ENCODE measurements around the gene SUMF1. TPM values are rescaled to one million over a fixed set of nuclear protein-coding genes. Genes with fewer than 3 reads are reported as not detected.

SUMF1 gene
- total RNA-seq, 4 donors from 2014 or later: 28.7 to 49.0 (median 41.6) TPM

DNA sequence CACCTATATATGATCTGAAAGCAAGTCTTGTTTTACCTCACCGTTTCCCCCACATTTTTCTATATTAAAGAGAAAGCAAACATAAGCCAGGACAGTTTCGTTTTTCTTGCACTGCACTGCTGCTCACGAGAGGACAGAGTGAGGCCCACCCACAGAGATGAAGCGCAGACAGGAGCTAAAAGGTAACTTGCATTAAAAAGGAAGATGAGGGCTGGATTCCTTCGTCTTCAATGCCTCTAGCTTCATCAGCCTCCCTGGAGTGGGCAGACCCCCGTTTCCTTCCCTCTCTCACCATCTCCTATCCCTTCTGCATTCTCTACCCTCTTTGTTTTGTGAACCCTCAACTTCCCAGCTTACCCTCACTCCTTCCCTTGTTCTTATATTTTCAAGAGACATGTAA lies 18.9 kb downstream of the SUMF1 start:
- H3K4me3 ChIP-seq: no peak overlapping the region
- 81% methylated on average over 6 of the region's 6 CpGs for WGBS
- intact Hi-C loops (cut with DNase I): no loop called here

DNA sequence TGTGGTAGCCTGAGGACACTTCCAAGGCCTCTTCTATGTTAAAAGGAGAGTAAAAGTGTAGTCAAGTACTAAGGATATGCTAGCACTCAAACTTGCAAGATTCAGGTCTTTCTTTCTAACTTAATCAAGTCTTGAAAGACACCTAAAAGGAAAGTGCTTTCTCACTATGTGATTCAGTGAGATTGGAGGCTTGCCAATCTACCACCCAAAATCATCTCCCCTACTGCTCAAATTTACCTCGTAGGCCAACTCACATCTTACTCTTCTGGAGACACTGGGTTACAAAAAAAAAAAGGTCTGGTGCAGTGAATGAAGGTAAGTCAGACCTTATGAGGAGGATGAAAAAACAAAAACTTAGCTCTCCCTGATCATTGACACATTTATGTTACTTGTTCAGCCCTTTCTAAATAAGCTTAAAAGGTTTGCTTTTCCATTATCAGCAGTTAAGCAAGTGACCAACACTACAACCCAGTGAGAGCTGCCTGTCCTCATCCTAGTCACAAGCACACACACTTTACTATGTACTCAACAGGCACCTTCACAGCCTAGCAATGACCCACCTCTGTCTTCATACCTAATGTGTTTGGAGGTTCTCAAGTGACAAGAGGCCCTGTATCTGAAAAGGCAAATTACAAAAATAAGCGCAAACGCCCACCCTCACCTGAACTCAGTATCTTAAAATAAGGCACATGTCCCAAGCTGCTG lies 19.6 kb downstream of the SUMF1 start:
- no peak for DNase-seq (ENCODE audit: extremely low spot score)
- WGBS: 85% methylated on average over 3 of the region's 3 CpGs
- Histone ChIP-seq H3K4me1 (no peaks in the 10 kb centered on the region), H3K9me3 (no peaks in the 10 kb centered on the region), H3K36me3 (peaks cover 0 to 78% (median 39%) of the 10 kb centered on the region in 4 donors), H3K4me3 (no peak overlapping the region), H3K27ac (replicated peaks in 1 of 4) (no peak overlapping the region), H3K27me3 (no peaks in the 10 kb centered on the region)
- TF ChIP-seq POLR2AphosphoS5 (IDR thresholded peaks at IDR 0.05) (no peak), POLR2A (IDR thresholded peaks at IDR 0.05; ENCODE audit: low read depth) (no peak)
- TF ChIP-seq, protein P1, sequence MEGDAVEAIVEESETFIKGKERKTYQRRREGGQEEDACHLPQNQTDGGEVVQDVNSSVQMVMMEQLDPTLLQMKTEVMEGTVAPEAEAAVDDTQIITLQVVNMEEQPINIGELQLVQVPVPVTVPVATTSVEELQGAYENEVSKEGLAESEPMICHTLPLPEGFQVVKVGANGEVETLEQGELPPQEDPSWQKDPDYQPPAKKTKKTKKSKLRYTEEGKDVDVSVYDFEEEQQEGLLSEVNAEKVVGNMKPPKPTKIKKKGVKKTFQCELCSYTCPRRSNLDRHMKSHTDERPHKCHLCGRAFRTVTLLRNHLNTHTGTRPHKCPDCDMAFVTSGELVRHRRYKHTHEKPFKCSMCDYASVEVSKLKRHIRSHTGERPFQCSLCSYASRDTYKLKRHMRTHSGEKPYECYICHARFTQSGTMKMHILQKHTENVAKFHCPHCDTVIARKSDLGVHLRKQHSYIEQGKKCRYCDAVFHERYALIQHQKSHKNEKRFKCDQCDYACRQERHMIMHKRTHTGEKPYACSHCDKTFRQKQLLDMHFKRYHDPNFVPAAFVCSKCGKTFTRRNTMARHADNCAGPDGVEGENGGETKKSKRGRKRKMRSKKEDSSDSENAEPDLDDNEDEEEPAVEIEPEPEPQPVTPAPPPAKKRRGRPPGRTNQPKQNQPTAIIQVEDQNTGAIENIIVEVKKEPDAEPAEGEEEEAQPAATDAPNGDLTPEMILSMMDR (IDR thresholded peaks at IDR 0.05): no peak
- intact Hi-C loops (cut with DNase I): no loop called here

More for the DNA sequence above, 18.9 kb downstream of the SUMF1 start:
- H3K36me3 ChIP-seq: peaks cover 0 to 77% (median 39%) of the 10 kb centered on the region in 4 donors
- no peaks in the 10 kb centered on the region for H3K4me1 ChIP-seq
- H3K9me3 ChIP-seq: no peaks in the 10 kb centered on the region
- TF ChIP-seq POLR2A (IDR thresholded peaks at IDR 0.05; ENCODE audit: low read depth): no peak
- TF ChIP-seq POLR2AphosphoS5 (IDR thresholded peaks at IDR 0.05): no peak
- TF ChIP-seq, protein P1 (IDR thresholded peaks at IDR 0.05): no peak
- TF ChIP-seq EP300 (IDR thresholded peaks at IDR 0.05): no peak
- no peak overlapping the region for H3K27ac ChIP-seq (replicated peaks in 1 of 4)
- DNase-seq (ENCODE audit: extremely low spot score): no peak
- H3K27me3 ChIP-seq: no peaks in the 10 kb centered on the region

DNA sequence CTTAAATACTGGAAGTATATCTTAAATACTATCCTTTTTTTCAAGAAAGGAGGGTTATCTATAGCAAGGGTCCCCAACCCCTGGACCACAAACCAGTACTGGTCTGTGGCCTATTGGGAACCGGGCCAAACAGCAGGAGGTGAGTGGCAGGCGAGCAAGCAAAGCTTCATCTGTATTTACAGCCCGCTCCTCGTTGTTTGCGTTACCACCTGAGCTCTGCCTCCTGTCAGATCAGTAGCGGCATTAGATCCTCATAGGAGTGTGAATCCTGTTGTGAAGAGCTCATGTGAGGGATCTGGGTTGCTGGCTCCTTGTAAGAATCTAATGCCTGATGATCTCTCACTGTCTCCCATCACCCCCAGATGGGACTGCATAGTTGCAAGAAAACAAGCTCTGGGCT lies 26.1 kb downstream of the SUMF1 start:
- DNase-seq (ENCODE audit: extremely low spot score): no peak
- H3K36me3 ChIP-seq: peaks cover 0 to 22% (median 15%) of the 10 kb centered on the region in 4 donors
- no peak for TF ChIP-seq POLR2AphosphoS5 (IDR thresholded peaks at IDR 0.05)
- TF ChIP-seq, protein P1 (IDR thresholded peaks at IDR 0.05): no peak
- no peak for TF ChIP-seq EP300 (IDR thresholded peaks at IDR 0.05)
- peak overlapping the region in 3 of 4 donors; percentile 11 to 25 (median 17) for H3K27ac ChIP-seq (replicated peaks in 1 of 4)
- WGBS: 72% methylated on average over 6 of the region's 6 CpGs
- H3K4me3 ChIP-seq: no peak overlapping the region
- intact Hi-C loops (cut with DNase I): no loop called here
- H3K9me3 ChIP-seq: no peaks in the 10 kb centered on the region
- H3K4me1 ChIP-seq: peaks cover 0 to 16% (median 13%) of the 10 kb centered on the region in 4 donors
- no peaks in the 10 kb centered on the region for H3K27me3 ChIP-seq

DNA sequence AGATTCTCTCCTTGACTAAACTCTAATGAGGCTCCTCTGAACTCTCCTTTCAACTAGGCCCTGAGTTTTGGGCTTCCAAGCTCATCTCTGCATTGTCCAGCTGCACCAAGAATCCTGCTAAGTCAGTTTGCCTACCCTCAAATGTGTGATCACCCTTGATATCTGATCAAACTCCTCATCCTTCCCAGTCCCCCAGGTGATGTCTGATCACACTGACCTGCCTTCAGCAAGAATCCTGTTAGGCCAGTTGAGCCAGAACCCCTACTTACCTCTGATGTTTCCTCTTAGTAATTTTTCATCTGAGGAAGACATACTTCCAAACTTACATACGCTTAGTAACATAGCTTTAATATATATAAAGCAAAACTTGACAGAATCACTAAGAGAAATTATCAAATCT lies 28.8 kb downstream of the SUMF1 start:
- TF ChIP-seq EP300 (IDR thresholded peaks at IDR 0.05) (no peak), POLR2AphosphoS5 (IDR thresholded peaks at IDR 0.05) (no peak), POLR2A (IDR thresholded peaks at IDR 0.05; ENCODE audit: low read depth) (no peak)
- TF ChIP-seq, protein P1 (IDR thresholded peaks at IDR 0.05): no peak
- H3K27me3 ChIP-seq: no peaks in the 10 kb centered on the region
- 100% methylated on average over 1 of the region's 1 CpG for WGBS
- H3K36me3 ChIP-seq: peaks cover 0 to 6% (median 2%) of the 10 kb centered on the region in 4 donors
- H3K27ac ChIP-seq (replicated peaks in 1 of 4): no peak overlapping the region
- peaks cover 0 to 16% (median 13%) of the 10 kb centered on the region in 4 donors for H3K4me1 ChIP-seq
- no peak for DNase-seq (ENCODE audit: extremely low spot score)
- no peak overlapping the region for H3K4me3 ChIP-seq
- intact Hi-C loops (cut with DNase I): no loop called here
- no peaks in the 10 kb centered on the region for H3K9me3 ChIP-seq

DNA sequence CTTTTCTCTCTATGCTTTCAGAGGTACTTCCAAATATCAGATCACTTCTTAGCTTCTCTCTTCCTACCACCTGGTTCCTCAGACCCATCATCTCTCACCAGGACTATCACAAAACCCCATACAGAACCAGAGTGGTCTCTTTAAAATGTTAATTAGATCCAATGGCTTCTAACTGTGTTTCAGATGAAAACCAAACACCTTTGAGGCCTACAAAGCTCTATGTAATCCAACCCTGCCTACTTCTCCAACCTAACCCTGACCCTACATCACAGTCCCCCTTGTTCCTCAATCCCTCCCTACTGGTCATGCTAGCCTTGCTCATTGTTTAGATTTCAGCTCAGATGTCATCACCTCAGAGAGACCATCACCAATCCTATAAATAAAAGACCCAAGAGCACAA lies 34.8 kb downstream of the SUMF1 start:
- TF ChIP-seq POLR2AphosphoS5 (IDR thresholded peaks at IDR 0.05): no peak
- TF ChIP-seq, protein P1 (IDR thresholded peaks at IDR 0.05): no peak
- TF ChIP-seq EP300 (IDR thresholded peaks at IDR 0.05): no peak
- TF ChIP-seq POLR2A (IDR thresholded peaks at IDR 0.05; ENCODE audit: low read depth): no peak

More for the DNA sequence above, 34.8 kb downstream of the SUMF1 start:
- no peak overlapping the region for H3K27ac ChIP-seq (replicated peaks in 1 of 4)
- intact Hi-C loops (cut with DNase I): no loop called here
- DNase-seq (ENCODE audit: extremely low spot score): no peak
- H3K36me3 ChIP-seq: peaks cover 0 to 6% (median 1%) of the 10 kb centered on the region in 4 donors
- peaks cover 3 to 6% (median 5%) of the 10 kb centered on the region in 4 donors for H3K4me1 ChIP-seq
- no peak overlapping the region for H3K4me3 ChIP-seq
- no peaks in the 10 kb centered on the region for H3K9me3 ChIP-seq
- no peaks in the 10 kb centered on the region for H3K27me3 ChIP-seq

Measured in esophagus muscularis mucosa (tissue), 4 donors.